Skin of body (tissue), 2 donors: Measurements from ENCODE around the gene TMEM17. TPM values are rescaled to one million over a fixed set of nuclear protein-coding genes. Genes with fewer than 3 reads are reported as not detected.

Experiments used
- DNase-seq: peaks from one replicate; lab custom pipeline; 2025; lab: John Stamatoyannopoulos, UW
- total RNA-seq: library from RNA; depleted of rRNA; stranded (reverse); fragments of >200 nt; gene quantifications from one replicate; pipeline ENCODE4 v1.2.3, GENCODE V29; 2014

Gene TMEM17
- total RNA-seq, 1 donor from 2014 or later: 3.3 TPM

- no peak for DNase-seq
Measured at GRCh38 chr2:62473246-62473827, 32.7 kb downstream of the TMEM17 start.

- DNase-seq: no peak
Measured at GRCh38 chr2:62472312-62472711, 33.7 kb downstream of the TMEM17 start.

GRCh38 chr2:62471816-62472215 is 34.2 kb downstream of the TMEM17 start:
- DNase-seq: peak; percentile 68

DNA sequence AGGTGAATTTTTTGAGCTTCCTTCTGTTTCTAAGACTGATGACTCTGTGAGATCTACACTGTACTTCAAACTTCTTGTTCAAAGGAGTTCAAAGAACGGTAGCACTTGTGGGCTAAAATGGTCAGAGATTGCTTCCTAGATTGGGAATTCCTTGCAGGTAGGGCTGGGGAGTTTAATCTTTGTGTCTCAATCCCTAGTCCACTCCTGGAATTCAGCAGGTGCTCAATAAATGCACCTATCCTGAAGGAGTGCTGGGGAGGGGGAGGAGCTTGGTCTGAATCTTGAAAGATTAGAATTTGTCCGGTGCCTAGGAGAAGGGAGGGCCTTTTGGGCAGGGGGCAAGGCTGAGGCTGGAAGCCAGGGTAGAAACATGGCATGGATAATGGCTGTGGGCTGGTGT is 34.6 kb downstream of the TMEM17 start:
- no peak for DNase-seq

GRCh38 chr2:62469548-62469947 is 36.4 kb downstream of the TMEM17 start:
- no peak for DNase-seq

DNA sequence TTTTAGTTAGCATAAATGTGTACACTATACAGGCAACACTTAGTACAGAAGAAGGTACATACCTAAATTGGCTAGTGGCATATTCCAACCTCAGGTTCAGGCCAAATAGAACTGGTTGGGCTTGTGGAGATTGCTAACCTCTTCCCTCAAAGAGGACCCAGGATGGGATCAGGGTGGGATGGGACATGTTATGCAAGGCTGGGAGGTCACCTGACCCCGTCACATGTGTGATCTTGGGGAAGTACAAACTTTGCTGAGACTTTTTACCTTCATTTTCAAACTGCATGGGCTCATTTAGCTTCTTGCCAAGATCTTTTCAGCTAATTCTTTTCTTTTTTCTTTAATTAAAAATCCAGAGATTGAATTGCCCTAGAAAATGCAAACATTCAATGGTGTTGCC is 36.9 kb downstream of the TMEM17 start:
- DNase-seq: no peak

- DNase-seq: no peak
Measured at GRCh38 chr2:62467475-62468321, 38.3 kb downstream of the TMEM17 start.

- no peak for DNase-seq
Measured at GRCh38 chr2:62467100-62467474, 38.9 kb downstream of the TMEM17 start.

DNA sequence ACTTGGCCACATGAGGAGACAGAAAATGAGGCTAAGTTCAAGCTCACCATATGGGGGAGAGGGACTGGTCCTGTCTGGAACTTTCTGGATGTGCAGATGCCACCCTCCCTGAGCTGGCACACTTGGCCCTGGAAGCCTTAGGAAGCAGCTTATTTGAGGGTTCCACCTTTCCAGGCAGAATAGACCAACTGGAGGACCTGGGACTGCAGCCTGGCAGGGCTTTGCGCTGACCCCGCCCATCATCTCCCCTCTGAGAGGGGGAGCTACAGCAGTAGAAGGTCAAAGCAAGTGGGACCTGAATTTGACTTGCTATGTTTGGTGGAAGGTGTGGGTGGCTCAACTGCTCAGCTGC is 39.5 kb downstream of the TMEM17 start:
- DNase-seq: no peak

GRCh38 chr2:62465741-62466502 is 40.1 kb downstream of the TMEM17 start:
- peak; percentile 61 for DNase-seq

DNA sequence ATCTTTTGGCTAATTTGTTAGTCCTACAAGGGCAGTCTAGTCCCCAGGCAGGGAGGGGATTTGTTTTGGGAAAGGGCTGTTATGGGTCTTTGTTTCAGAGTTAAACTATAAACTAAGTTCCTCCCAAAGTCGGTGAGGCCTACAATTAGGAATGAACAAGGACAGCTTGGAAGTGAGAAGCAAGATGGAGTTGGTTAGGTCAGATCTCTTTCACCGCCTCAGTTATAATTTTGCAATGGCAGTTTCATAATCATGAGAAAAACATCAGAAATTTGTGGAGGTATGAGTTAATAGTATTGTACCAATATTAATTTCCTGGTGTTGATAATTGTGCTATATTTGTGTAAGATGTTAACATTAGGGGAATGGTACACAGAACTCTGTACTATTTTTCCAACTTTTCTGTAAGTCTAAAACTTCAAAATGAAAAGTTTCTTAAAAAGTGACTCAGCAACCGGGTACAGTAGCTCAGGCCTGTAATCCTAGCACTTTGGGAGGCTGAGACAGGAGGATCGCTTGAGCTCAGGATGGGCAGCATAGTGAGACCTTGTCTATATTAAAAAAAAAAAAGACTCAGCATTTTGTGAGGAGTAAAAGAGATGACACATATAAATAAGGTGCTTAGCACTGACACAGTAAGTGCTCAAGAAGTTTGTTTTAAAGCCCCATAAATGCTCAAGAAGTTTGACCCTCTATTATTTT is 40.8 kb downstream of the TMEM17 start:
- no peak for DNase-seq

DNA sequence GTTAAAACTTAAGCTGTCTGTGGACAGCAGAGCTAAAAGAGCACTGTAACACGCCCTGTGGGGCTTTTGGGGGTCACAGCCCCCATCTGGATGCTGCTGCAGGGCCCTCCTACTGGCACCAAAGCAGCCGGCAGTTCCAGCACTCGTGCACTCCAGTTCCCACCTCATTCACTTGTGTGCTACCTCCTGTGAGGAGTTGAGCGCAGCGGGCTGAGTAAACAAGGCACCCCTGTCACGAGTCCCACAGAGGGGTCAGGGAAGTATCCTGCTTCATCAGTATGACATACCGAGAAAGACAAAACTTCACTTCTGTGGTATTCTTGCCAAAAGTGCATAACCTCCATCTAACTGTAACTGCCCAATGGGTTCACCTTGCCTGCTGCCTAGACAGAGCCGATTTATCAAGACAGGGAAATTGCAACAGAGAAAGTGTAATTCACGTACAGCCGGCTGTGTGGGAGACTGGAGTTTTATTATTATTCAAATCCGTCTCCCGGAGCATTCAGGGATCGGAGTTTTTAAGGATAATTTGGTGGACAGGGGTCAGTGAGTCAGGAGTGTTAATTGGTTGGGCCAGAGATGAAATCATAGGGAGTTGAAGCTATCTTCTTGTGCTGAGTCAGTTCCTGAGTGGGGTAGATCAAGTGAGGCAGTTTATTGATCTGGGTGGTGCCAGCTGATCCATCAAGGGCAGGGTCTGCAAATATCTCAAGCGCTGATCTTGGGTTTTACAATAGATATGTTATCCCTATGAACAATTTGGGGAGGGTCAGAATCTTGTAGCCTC is 41.6 kb downstream of the TMEM17 start:
- no peak for DNase-seq

- no peak for DNase-seq
Measured at GRCh38 chr2:62462211-62462610, 43.8 kb downstream of the TMEM17 start.

DNA sequence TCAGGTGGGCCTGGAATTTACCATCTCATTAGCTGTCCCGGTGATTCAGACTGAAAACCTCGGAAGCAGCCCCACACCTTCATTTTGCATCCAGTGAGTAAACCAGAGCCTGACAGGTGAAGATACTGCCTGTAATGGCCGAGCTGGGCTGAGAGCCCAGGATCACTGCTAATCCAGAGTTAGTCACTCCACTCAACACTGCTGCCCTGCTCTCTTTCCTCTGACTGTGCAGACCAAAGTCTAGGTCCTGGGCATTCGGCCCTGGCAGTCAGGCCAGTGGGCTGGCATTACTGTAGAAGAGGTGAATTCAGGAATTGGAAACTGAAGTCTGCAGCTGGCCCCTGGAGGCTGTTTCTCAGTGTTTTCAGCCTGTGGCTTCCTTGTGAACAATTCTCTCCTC is 44.3 kb downstream of the TMEM17 start:
- no peak for DNase-seq

GRCh38 chr2:62461017-62461553 is 44.9 kb downstream of the TMEM17 start:
- DNase-seq: no peak

DNA sequence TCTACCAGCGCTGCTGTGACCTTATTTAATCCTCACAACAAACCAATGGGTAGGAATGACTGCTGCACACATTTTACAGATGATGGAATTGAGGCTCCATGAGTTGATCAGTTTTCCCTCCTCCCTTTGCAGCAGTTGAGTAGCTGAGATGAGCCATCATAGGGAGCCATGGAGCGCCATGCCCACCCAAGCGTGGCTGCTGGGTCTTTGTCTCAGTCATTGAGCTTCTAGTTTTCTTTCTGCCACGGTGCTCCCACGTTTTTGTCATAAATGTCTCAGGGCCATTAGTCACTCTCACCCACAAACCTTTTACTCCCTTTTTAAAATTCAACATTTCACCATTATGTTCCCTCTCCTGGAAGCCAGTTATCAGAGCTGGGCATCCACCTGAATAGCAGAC is 45.8 kb downstream of the TMEM17 start:
- no peak for DNase-seq

GRCh38 chr2:62459672-62460071 is 46.3 kb downstream of the TMEM17 start:
- no peak for DNase-seq

GRCh38 chr2:62459106-62459505 is 46.9 kb downstream of the TMEM17 start:
- DNase-seq: no peak

- DNase-seq: peak; percentile 93
Measured at GRCh38 chr2:62458671-62459081, 47.3 kb downstream of the TMEM17 start.

DNA sequence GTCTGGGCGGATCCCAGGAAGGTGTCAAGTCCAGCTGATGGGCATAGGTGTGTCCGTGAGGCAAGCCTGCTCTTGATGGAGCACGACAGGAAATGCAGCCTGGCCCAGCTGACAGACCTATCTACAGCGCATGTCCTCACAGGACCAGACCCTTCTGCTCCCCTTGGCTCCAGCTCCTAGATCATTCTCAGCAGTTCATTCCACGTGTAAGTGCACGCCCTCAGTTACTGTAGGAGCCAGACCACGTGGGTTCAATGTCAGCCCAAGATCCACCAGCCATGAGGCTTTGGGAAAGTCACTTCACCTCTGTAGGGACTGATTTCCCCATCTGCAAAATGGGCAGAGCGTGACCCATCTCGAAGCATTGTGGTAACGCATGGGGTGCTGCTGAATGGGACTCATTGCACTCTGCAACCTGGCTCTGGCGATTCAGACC is 47.8 kb downstream of the TMEM17 start:
- peak; percentile 66 for DNase-seq

DNA sequence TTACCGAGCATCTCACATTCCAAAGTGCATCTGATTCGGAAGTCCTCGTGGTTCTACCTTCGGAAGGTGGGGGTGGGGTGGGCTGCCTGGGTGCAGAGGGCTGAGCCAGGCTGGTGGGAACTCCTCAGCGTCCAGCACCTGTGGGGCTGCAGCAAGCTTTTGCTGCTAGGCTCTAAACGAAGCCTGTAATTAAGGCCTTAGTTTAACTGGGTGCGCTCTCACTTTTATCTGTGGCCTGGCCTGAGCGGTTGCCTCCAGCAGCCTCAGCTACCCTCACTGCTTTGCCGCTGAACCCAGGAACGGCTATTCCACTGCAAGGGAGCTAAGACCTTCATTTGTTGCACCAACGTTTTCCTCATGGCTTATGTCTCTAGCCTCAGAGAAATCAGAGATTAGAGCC is 48.4 kb downstream of the TMEM17 start:
- no peak for DNase-seq
